ENCODE measurements around the gene HDAC4.
A peak's percentile ranks its signal among the peaks of the same experiment; 100 is the strongest.

Gene HDAC4

GRCh38 chr2:239326831-239327535 lies 73.8 kb downstream of the HDAC4 start:
- DNase-seq (ENCODE audit: low spot score): no peak

GRCh38 chr2:239324456-239324855 lies 76.4 kb downstream of the HDAC4 start:
- DNase-seq (ENCODE audit: low spot score): no peak

- no peak for DNase-seq (ENCODE audit: low spot score)
Measured at GRCh38 chr2:239323447-239323846, 77.4 kb downstream of the HDAC4 start.

- DNase-seq (ENCODE audit: low spot score): peak; percentile 81
Measured at GRCh38 chr2:239322416-239323086, 78.3 kb downstream of the HDAC4 start.

GRCh38 chr2:239321596-239322415 lies 79.0 kb downstream of the HDAC4 start:
- no peak for DNase-seq (ENCODE audit: low spot score)

GRCh38 chr2:239318790-239319661 lies 81.8 kb downstream of the HDAC4 start:
- peak; percentile 72 for DNase-seq (ENCODE audit: low spot score)

- no peak for DNase-seq (ENCODE audit: low spot score)
Measured at GRCh38 chr2:239318151-239318611, 82.6 kb downstream of the HDAC4 start.

GRCh38 chr2:239316562-239317465 lies 84.0 kb downstream of the HDAC4 start:
- peak; percentile 87 for DNase-seq (ENCODE audit: low spot score)

GRCh38 chr2:239315308-239315707 lies 85.5 kb downstream of the HDAC4 start:
- no peak for DNase-seq (ENCODE audit: low spot score)

- DNase-seq (ENCODE audit: low spot score): no peak
Measured at GRCh38 chr2:239313776-239314175, 87.0 kb downstream of the HDAC4 start.

- DNase-seq (ENCODE audit: low spot score): no peak
Measured at GRCh38 chr2:239312741-239313667, 87.8 kb downstream of the HDAC4 start.

- no peak for DNase-seq (ENCODE audit: low spot score)
Measured at GRCh38 chr2:239312081-239312511, 88.7 kb downstream of the HDAC4 start.

GRCh38 chr2:239311132-239312040 lies 89.4 kb downstream of the HDAC4 start:
- peak; percentile 63 for DNase-seq (ENCODE audit: low spot score)

GRCh38 chr2:239310401-239311061 lies 90.3 kb downstream of the HDAC4 start:
- DNase-seq (ENCODE audit: low spot score): no peak

- no peak for DNase-seq (ENCODE audit: low spot score)
Measured at GRCh38 chr2:239309398-239310245, 91.2 kb downstream of the HDAC4 start.

- peak; percentile 89 for DNase-seq (ENCODE audit: low spot score)
Measured at GRCh38 chr2:239308661-239309397, 92.0 kb downstream of the HDAC4 start.
